Central memory CD8-positive, alpha-beta T cell (primary cell): ENCODE data around the gene GARS1.

Source experiments
- ATAC-seq: fragments of 150-1000 bp; cut with Tn5 transposase; replicated peaks from 2 replicates; pipeline ENCODE4 v1.10.0; 2022; ENCODE audit warnings: mild to moderate bottlenecking, moderate FRiP score, moderate number of reproducible peaks; ENCODE audit not compliant: poor library complexity, severe bottlenecking; ENCODE audit errors: extremely low read depth
- DNase-seq, 2 donors: peaks; one replicate each; pipeline ENCODE4 v3.0.0; 2021; ENCODE audit warnings: low spot score in 2 of 2
- H3K27ac Mint-ChIP-seq: one replicate; pipeline ENCODE4 v1.8.0; 2022; ENCODE audit warnings: low read depth, mild to moderate bottlenecking, moderate library complexity, mixed read lengths
- H3K27me3 Mint-ChIP-seq: one replicate; pipeline ENCODE4 v1.8.0; 2022; ENCODE audit warnings: mixed read lengths
- H3K36me3 Mint-ChIP-seq: one replicate; pipeline ENCODE4 v1.8.0; 2022; ENCODE audit warnings: mild to moderate bottlenecking, moderate library complexity, mixed read lengths; ENCODE audit not compliant: insufficient read depth
- H3K4me1 Mint-ChIP-seq: one replicate; pipeline ENCODE4 v1.8.0; 2022; ENCODE audit warnings: mixed read lengths
- H3K4me3 Mint-ChIP-seq: one replicate; pipeline ENCODE4 v1.8.0; 2022; ENCODE audit warnings: mild to moderate bottlenecking, moderate library complexity, mixed read lengths
- H3K9me3 Mint-ChIP-seq: one replicate; pipeline ENCODE4 v1.8.0; 2022; ENCODE audit warnings: mixed read lengths

The GARS1 gene

DNA sequence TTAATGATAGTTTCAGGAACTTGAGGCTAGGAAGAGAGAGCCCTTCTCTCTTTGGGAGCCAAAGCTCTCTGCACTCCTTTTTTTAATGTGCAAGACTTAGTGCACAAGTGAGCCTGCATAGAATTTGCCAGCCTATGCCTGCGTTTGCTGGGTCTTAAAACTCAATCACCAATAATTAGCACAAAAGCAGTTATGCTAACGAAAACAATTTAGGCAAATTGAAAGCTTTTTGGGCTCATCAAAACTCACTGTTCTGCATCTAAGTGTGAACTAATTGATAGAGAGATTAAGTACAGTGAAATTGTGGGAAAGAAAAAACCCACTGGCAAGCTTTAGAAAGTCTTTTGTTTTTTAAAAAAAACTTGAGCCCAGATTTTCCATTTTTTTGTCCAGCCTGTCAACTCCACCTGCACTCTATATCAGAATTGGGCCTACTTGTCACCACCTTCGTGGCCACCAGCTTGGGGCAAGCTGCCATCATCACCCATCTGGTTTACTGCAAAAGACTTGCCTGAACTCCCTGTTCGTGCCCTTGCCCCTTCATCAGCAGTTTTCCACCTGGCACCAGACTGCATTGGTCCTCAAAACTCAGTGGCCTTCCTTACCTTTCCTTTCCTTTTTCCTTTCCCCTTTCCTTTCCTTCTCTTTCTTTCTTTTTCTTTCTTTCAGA lies 49.7 kb downstream of the GARS1 start:
- peak overlapping the region; percentile 93 for H3K27ac Mint-ChIP-seq
- H3K9me3 Mint-ChIP-seq = no peaks in the 10 kb centered on the region
- no peaks in the 10 kb centered on the region for H3K27me3 Mint-ChIP-seq
- no peak overlapping the region for H3K4me3 Mint-ChIP-seq
- no peak for ATAC-seq
- no peak for DNase-seq
- H3K4me1 Mint-ChIP-seq = no peaks in the 10 kb centered on the region
- H3K36me3 Mint-ChIP-seq = no peaks in the 10 kb centered on the region

GRCh38 chr7:30645661-30646060 lies 51.0 kb downstream of the GARS1 start:
- no peak for DNase-seq
- Mint-ChIP-seq H3K27ac (no peak overlapping the region), H3K27me3 (no peaks in the 10 kb centered on the region), H3K36me3 (no peaks in the 10 kb centered on the region), H3K4me1 (no peaks in the 10 kb centered on the region), H3K9me3 (no peaks in the 10 kb centered on the region), H3K4me3 (no peak overlapping the region)
- no peak for ATAC-seq

DNA sequence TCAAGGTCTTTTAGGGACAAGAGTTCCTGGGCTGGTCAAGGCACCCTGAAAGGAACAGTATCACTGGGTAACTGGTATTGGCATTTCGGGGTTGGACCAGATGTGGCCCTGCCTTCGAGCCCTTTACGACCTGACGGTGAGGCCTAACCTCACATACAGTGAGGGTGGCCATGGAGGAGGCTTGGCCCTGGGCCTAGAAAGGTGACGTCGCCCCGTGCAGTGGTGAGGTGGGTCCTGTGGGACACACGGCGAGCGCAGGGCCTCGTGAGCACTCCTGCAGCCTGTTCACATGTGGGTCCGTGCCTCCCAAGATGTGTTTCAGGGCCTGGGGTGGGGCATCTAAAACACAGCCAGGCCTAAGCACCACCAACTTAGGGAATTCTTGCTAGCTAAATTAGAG lies 51.5 kb downstream of the GARS1 start:
- Mint-ChIP-seq H3K27ac (no peak overlapping the region), H3K27me3 (no peaks in the 10 kb centered on the region), H3K9me3 (no peaks in the 10 kb centered on the region), H3K4me1 (no peaks in the 10 kb centered on the region), H3K4me3 (no peak overlapping the region), H3K36me3 (no peaks in the 10 kb centered on the region)
- DNase-seq = no peak
- ATAC-seq = no peak

- no peaks in the 10 kb centered on the region for H3K36me3 Mint-ChIP-seq
- H3K9me3 Mint-ChIP-seq = no peaks in the 10 kb centered on the region
- no peaks in the 10 kb centered on the region for H3K4me1 Mint-ChIP-seq
- no peak overlapping the region for H3K4me3 Mint-ChIP-seq
- no peaks in the 10 kb centered on the region for H3K27me3 Mint-ChIP-seq
- no peak overlapping the region for H3K27ac Mint-ChIP-seq
- DNase-seq = peak in 1 of 2 donors; percentile 5
- no peak for ATAC-seq
These were observed 53.1 kb downstream of the GARS1 start for GRCh38 chr7:30647589-30648364.

DNA sequence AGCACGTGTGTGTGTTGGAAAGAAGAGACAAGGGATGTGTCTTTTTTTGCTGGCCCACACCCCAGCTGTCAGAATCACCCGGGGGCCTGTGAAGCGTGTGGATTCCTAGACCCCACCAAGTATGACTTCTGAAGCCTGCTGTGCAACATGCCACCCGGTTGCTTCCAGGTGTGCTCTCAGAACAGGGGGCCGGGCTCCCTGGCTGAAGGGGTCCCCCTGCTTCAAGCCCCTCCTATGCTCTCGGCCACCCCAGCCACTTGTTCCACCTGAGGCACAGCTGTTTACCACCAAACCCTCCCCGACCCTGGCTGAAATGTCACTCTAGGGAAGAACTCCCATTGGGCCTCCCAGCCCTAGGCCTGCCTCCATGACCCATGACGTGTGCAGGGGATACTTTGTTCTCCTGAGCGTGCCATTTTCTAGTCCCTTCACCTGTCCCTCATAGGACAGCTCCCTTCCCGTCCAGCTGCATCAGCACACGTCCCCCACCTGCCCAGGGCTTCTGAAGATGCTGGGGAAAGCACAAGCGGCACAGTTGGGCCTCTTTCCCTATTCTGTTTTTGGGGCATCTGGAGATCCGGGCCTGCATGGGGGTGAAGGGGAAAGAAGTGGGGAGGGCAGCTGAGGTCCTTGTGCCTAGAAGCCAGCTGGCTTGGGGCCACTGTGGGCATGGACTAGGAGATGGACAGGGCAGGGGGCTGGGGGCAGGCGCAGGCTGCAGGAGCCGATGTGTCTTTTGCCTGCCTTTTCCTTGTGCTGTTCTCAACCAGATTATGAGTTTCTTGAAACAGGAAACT lies 54.3 kb downstream of the GARS1 start:
- H3K27ac Mint-ChIP-seq = no peak overlapping the region
- no peaks in the 10 kb centered on the region for H3K36me3 Mint-ChIP-seq
- H3K27me3 Mint-ChIP-seq = no peaks in the 10 kb centered on the region
- no peak overlapping the region for H3K4me3 Mint-ChIP-seq
- no peaks in the 10 kb centered on the region for H3K4me1 Mint-ChIP-seq
- H3K9me3 Mint-ChIP-seq = no peaks in the 10 kb centered on the region
- no peak for ATAC-seq
- DNase-seq = no peak

- Mint-ChIP-seq H3K27ac (no peak overlapping the region), H3K4me3 (no peak overlapping the region), H3K4me1 (no peaks in the 10 kb centered on the region), H3K36me3 (no peaks in the 10 kb centered on the region), H3K9me3 (no peaks in the 10 kb centered on the region), H3K27me3 (no peaks in the 10 kb centered on the region)
- DNase-seq = no peak
- no peak for ATAC-seq
These were observed 55.2 kb downstream of the GARS1 start for GRCh38 chr7:30649717-30650420.

- no peak overlapping the region for H3K27ac Mint-ChIP-seq
- H3K4me1 Mint-ChIP-seq = no peaks in the 10 kb centered on the region
- H3K36me3 Mint-ChIP-seq = no peaks in the 10 kb centered on the region
- ATAC-seq (no peak), DNase-seq (no peak)
- H3K4me3 Mint-ChIP-seq = no peak overlapping the region
- H3K9me3 Mint-ChIP-seq = no peaks in the 10 kb centered on the region
- H3K27me3 Mint-ChIP-seq = no peaks in the 10 kb centered on the region
These were observed 55.7 kb downstream of the GARS1 start for GRCh38 chr7:30650421-30650808.

DNA sequence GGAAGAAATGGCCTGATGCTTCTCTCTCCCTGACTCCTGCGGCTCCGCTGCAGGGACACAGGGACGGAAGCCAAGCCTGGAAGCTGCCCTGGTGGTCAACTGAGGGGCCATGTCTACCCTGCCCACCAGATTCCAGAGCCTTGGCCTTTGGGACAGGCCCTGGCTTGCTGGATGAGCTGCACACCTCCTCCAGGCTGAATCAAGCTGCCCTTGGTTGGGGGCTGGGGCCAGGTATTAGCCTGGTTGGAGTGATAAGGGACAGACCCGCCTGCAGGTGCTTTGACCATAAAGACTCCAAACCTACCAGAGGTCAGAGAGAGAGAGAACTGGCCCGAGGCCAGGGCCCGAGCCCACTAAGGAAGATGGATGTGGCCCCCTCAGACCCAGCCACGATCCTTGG lies 57.5 kb downstream of the GARS1 start:
- no peaks in the 10 kb centered on the region for H3K27me3 Mint-ChIP-seq
- no peaks in the 10 kb centered on the region for H3K4me1 Mint-ChIP-seq
- ATAC-seq (no peak), DNase-seq (no peak)
- H3K36me3 Mint-ChIP-seq = peaks cover 1% of the 10 kb centered on the region
- H3K9me3 Mint-ChIP-seq = no peaks in the 10 kb centered on the region
- H3K4me3 Mint-ChIP-seq = no peak overlapping the region
- H3K27ac Mint-ChIP-seq = no peak overlapping the region

- ATAC-seq (no peak), DNase-seq (no peak)
- Mint-ChIP-seq H3K27me3 (no peaks in the 10 kb centered on the region), H3K27ac (no peak overlapping the region), H3K4me3 (no peak overlapping the region), H3K4me1 (no peaks in the 10 kb centered on the region), H3K36me3 (peaks cover 1% of the 10 kb centered on the region), H3K9me3 (no peaks in the 10 kb centered on the region)
These were observed 58.3 kb downstream of the GARS1 start for GRCh38 chr7:30652698-30653641.

DNA sequence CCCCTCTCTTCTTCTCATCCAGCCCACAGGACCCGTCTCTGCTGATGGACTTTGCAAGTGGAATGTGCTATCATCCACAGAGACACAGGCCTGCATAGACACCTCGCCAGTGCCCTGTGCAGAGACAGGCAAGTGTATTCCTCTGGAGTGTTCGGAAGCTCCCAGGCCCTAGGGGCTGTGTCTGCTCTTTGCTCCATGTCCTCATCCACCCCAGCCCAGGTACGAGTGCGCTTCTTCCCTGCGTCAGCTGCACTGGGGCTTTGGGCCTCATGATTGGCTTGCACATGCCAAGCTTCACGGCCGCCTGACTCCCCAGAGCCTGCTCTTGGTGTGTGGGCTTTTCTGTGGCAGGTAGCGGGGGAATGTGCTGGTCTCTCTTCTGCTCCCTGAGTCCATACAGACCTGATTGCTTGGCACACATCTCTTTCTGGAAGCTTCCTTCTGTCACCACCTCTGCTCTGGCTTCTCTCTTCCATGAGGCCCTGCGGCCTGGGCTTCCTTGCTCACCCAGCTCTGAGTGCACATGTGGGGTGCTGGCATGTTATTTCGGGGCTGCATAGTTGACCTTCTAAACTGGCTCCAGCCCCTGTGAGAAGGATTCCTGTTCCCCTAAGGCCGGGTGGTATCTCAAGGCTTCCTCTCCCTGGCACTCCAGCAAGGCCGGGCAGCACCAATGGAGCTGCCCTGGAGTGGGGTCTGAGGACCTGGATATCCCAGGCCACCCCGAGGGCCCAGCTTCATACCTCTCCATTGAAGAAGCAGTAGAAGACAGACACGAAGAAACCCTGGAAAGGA lies 59.8 kb downstream of the GARS1 start:
- DNase-seq (no peak), ATAC-seq (no peak)
- Mint-ChIP-seq H3K4me3 (no peak overlapping the region), H3K4me1 (no peaks in the 10 kb centered on the region), H3K36me3 (peaks cover 1% of the 10 kb centered on the region), H3K9me3 (no peaks in the 10 kb centered on the region), H3K27me3 (no peaks in the 10 kb centered on the region), H3K27ac (no peak overlapping the region)
